Smooth muscle cell of the brain vasculature (primary cell): ENCODE results near the gene JAML.

Source experiments
- DNase-seq: peaks from one replicate; pipeline ENCODE4 v3.0.0-alpha.2; 2012; ENCODE audit warnings: low read depth, low spot score

Gene JAML

GRCh38 chr11:118239509-118240205 lies 14.8 kb upstream of the JAML start:
- no peak for DNase-seq

GRCh38 chr11:118238929-118239328 lies 14.1 kb upstream of the JAML start:
- no peak for DNase-seq

GRCh38 chr11:118238421-118238820 lies 13.6 kb upstream of the JAML start:
- no peak for DNase-seq

GRCh38 chr11:118236170-118236569 lies 11.4 kb upstream of the JAML start:
- DNase-seq = no peak

GRCh38 chr11:118234833-118235232 lies 10.0 kb upstream of the JAML start:
- no peak for DNase-seq

GRCh38 chr11:118233850-118234249 lies 9.0 kb upstream of the JAML start:
- DNase-seq = no peak

GRCh38 chr11:118233377-118233776 lies 8.6 kb upstream of the JAML start:
- no peak for DNase-seq

GRCh38 chr11:118232659-118233058 lies 7.8 kb upstream of the JAML start:
- DNase-seq = no peak

GRCh38 chr11:118231461-118231860 lies 6.7 kb upstream of the JAML start:
- no peak for DNase-seq

- no peak for DNase-seq
Observed at GRCh38 chr11:118230088-118230487, 5.3 kb upstream of the JAML start.

GRCh38 chr11:118229274-118229847 lies 4.5 kb upstream of the JAML start:
- DNase-seq = no peak

GRCh38 chr11:118227865-118228785 lies 3.3 kb upstream of the JAML start:
- DNase-seq = no peak

- DNase-seq = no peak
Observed at GRCh38 chr11:118226781-118227180, 2.0 kb upstream of the JAML start.

- DNase-seq = no peak
Observed at GRCh38 chr11:118226296-118226695, 1.5 kb upstream of the JAML start.

GRCh38 chr11:118223992-118224391 lies 819 bp downstream of the JAML start:
- DNase-seq = no peak

GRCh38 chr11:118223570-118223969 lies 1.2 kb downstream of the JAML start:
- DNase-seq = no peak

GRCh38 chr11:118222437-118222836 lies 2.4 kb downstream of the JAML start:
- DNase-seq = no peak

- DNase-seq = no peak
Observed at GRCh38 chr11:118221419-118221818, 3.4 kb downstream of the JAML start.

GRCh38 chr11:118219732-118220131 lies 5.1 kb downstream of the JAML start:
- no peak for DNase-seq

GRCh38 chr11:118219244-118219643 lies 5.6 kb downstream of the JAML start:
- DNase-seq = no peak

GRCh38 chr11:118217575-118217974 lies 7.2 kb downstream of the JAML start:
- no peak for DNase-seq

GRCh38 chr11:118216621-118217481 lies 8.0 kb downstream of the JAML start:
- DNase-seq = no peak
